Measurements from ENCODE around the gene ITFG2.
A peak's percentile ranks its signal among the peaks of the same experiment; 100 is the strongest.

Gene ITFG2

DNA sequence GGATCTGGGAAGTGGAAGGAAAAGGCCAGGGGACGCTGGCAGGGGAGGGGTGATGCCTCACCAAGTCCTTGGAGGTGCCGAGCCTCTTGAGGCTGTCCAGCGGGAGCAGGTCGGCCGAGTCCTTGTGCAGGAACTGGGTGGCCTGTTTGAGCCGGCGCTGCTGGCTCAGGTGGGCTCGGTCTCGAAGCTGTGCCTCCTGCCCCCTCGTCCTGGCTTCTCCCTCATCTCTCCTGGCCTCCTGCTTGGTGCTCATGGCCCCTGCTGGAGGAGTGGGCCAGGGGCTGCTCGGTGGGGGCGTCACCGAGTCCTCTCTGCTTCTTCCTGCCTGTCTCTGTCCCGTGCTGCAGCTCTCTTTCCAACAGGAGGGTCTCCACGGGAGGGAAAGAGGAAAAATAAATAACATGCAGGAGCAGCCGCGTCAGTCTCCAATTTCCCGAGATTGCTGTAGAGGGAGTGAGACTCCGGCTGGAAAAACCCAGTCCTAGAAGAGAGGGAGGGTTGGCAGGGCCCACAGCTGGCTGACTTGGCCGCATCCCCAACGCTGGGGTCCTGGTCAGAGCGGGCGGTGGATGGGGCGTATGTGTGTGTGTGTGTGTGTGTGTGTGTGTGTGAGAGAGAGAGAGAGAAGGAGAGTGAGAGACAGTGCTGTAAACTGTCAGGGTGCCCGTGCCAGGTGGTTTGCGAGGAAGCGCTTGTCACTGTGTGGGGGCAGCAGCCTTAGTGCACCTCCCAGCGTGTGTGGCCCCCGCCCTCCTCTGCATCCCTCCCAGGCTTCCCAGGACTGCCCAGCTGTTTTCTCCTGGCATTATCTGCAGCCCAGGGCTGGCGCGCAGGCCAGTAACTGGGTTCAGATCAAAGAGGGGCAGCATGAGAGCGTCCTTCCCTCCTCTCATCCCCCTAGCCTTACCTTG lies 22.4 kb downstream of the ITFG2 start, which contains the start of gene NRIP2:
TSS of gene NRIP2 (minus strand) at position 455 of the 911 bp plus-strand sequence. CDS start at position 403, 52 bp downstream.
- Mint-ChIP-seq H3K36me3 (peaks cover 39% of the 10 kb centered on the region), H3K9me3 (no peaks in the 10 kb centered on the region), H3K27ac (peak within 1 kb of the TSS; percentile 50), H3K4me1 (peaks cover 12% of the 10 kb centered on the region), H3K4me3 (no peak within 1 kb of the TSS)
- ATAC-seq (no peak), DNase-seq (ENCODE audit: low spot score in 2 of 2) (no peak)

GRCh38 chr12:2835691-2836403 lies 23.4 kb downstream of the ITFG2 start:
- no peaks in the 10 kb centered on the region for H3K9me3 Mint-ChIP-seq
- peaks cover 12% of the 10 kb centered on the region for H3K4me1 Mint-ChIP-seq
- H3K4me3 Mint-ChIP-seq: no peak overlapping the region
- DNase-seq (ENCODE audit: low spot score in 2 of 2): no peak
- peaks cover 40% of the 10 kb centered on the region for H3K36me3 Mint-ChIP-seq
- no peak overlapping the region for H3K27ac Mint-ChIP-seq
- ATAC-seq: no peak

DNA sequence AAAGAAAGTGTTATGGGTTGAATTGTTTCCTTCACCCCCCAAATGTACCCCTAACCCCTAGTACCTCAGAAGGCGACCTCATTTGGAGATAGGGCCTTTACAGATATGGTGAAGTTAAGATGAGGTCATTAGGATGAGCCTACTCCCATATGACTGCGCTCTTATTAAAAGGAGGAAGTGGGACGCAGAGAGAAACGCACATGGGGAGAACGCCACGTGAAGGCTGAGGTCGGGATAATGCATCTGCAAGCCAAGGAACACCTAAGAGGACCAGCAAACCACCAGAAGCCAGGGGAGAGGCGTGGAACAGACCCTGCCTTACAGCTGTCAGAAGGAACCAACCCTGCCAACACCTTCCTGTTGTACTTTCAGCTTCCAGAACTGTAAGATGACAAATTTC lies 24.1 kb downstream of the ITFG2 start:
- Mint-ChIP-seq H3K4me3 (no peak overlapping the region), H3K36me3 (peaks cover 45% of the 10 kb centered on the region), H3K27ac (no peak overlapping the region), H3K4me1 (peaks cover 12% of the 10 kb centered on the region), H3K9me3 (no peaks in the 10 kb centered on the region)
- DNase-seq (ENCODE audit: low spot score in 2 of 2): no peak
- ATAC-seq: no peak

GRCh38 chr12:2841056-2841650 lies 28.7 kb downstream of the ITFG2 start:
- Mint-ChIP-seq H3K4me1 (peaks cover 5% of the 10 kb centered on the region), H3K36me3 (peaks cover 55% of the 10 kb centered on the region), H3K4me3 (no peak overlapping the region), H3K9me3 (no peaks in the 10 kb centered on the region), H3K27ac (no peak overlapping the region)
- ATAC-seq (no peak), DNase-seq (ENCODE audit: low spot score in 2 of 2) (no peak)

GRCh38 chr12:2842948-2843347 lies 30.5 kb downstream of the ITFG2 start:
- peak overlapping the region; percentile 55 for H3K27ac Mint-ChIP-seq
- peaks cover 44% of the 10 kb centered on the region for H3K36me3 Mint-ChIP-seq
- ATAC-seq (no peak), DNase-seq (ENCODE audit: low spot score in 2 of 2) (no peak)
- H3K4me3 Mint-ChIP-seq: no peak overlapping the region
- no peaks in the 10 kb centered on the region for H3K9me3 Mint-ChIP-seq
- peaks cover 5% of the 10 kb centered on the region for H3K4me1 Mint-ChIP-seq

- Mint-ChIP-seq H3K36me3 (peaks cover 27% of the 10 kb centered on the region), H3K4me1 (peaks cover 5% of the 10 kb centered on the region), H3K27ac (peak overlapping the region; percentile 74), H3K9me3 (no peaks in the 10 kb centered on the region), H3K4me3 (no peak overlapping the region)
- DNase-seq (ENCODE audit: low spot score in 2 of 2): no peak
- no peak for ATAC-seq
Measured at GRCh38 chr12:2844786-2845185, 32.3 kb downstream of the ITFG2 start.

- DNase-seq (ENCODE audit: low spot score in 2 of 2) (no peak), ATAC-seq (no peak)
- no peaks in the 10 kb centered on the region for H3K9me3 Mint-ChIP-seq
- peaks cover 5% of the 10 kb centered on the region for H3K4me1 Mint-ChIP-seq
- H3K4me3 Mint-ChIP-seq: no peak overlapping the region
- peak overlapping the region; percentile 74 for H3K27ac Mint-ChIP-seq
- H3K36me3 Mint-ChIP-seq: peaks cover 22% of the 10 kb centered on the region
Measured at GRCh38 chr12:2845280-2845679, 32.8 kb downstream of the ITFG2 start.

DNA sequence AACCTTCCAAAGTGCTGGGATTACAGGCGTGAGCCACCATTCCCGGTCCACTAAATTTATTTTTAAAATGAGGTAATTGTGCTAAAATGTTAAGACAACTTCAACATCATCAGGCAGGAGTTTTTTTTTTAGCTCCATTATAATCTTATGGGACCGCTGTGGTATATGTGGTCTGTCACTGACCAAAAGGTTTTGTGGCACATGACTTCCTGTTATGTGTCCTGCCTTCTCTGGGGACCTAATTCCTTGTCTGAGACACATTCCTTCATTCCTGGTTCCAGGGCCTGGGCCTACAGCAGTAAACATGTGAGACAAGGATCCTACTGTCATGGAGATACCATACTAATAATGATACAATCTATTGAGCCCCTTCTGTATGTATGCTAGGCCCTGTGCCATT lies 39.5 kb downstream of the ITFG2 start:
- no peaks in the 10 kb centered on the region for H3K4me1 Mint-ChIP-seq
- peaks cover 15% of the 10 kb centered on the region for H3K36me3 Mint-ChIP-seq
- ATAC-seq (no peak), DNase-seq (ENCODE audit: low spot score in 2 of 2) (no peak)
- H3K27ac Mint-ChIP-seq: no peak overlapping the region
- no peaks in the 10 kb centered on the region for H3K9me3 Mint-ChIP-seq
- H3K4me3 Mint-ChIP-seq: no peak overlapping the region

DNA sequence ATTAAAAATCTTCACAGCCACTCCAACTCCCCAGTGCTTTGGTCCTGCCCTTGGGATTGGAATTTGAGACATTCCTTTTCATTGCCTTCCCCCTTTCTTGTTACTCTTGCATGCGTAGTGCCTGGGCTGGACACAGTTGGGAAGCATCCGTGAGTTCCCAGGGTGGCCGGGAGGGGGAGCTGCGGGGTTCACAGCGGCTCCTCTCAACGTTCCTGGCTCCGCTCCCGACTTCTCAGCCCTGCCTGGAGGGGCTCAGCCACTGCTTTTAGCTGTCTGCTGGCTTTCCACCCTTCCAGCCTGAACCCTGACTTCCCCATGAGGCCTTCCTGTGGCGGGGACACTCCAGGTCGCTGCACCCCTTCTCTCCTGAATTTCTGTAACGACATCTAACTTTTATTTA lies 41.2 kb downstream of the ITFG2 start:
- Mint-ChIP-seq H3K27ac (no peak overlapping the region), H3K4me3 (no peak overlapping the region), H3K36me3 (peaks cover 22% of the 10 kb centered on the region), H3K9me3 (no peaks in the 10 kb centered on the region), H3K4me1 (no peaks in the 10 kb centered on the region)
- peak; percentile 68 for ATAC-seq
- peak; percentile 30 to 66 for DNase-seq (ENCODE audit: low spot score in 2 of 2)

- H3K27ac Mint-ChIP-seq: no peak overlapping the region
Measured at GRCh38 chr12:2854669-2855453, 42.4 kb downstream of the ITFG2 start.

DNA sequence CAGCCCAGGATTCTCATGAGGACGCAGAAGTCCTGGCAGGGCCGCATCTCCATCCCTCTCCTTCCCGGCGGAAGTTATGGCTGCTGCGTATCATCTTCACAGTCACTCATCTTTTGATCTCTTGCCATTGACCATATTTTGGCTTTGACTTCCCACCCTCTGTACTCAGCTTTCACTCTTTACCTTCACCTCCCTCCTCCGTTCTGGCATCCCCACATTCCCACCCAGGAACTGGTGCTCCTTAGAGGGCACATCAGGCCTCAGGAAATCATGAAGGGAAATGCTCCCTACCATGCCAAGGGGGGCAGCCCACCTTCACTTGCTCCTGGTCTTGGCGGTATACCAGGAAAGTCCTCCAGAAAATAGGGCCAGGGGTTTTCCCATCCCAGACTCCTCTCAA lies 43.1 kb downstream of the ITFG2 start:
- H3K9me3 Mint-ChIP-seq: no peaks in the 10 kb centered on the region
- no peak for ATAC-seq
- DNase-seq (ENCODE audit: low spot score in 2 of 2): no peak
- H3K36me3 Mint-ChIP-seq: peaks cover 41% of the 10 kb centered on the region
- H3K4me1 Mint-ChIP-seq: no peaks in the 10 kb centered on the region
- H3K27ac Mint-ChIP-seq: peak overlapping the region; percentile 9
- H3K4me3 Mint-ChIP-seq: no peak overlapping the region

More at GRCh38 chr12:2854669-2855453, 42.4 kb downstream of the ITFG2 start:
- no peak for DNase-seq (ENCODE audit: low spot score in 2 of 2)
- Mint-ChIP-seq H3K36me3 (peaks cover 34% of the 10 kb centered on the region), H3K4me1 (no peaks in the 10 kb centered on the region), H3K4me3 (no peak overlapping the region), H3K9me3 (no peaks in the 10 kb centered on the region)
- no peak for ATAC-seq

GRCh38 chr12:2856051-2856450 lies 43.6 kb downstream of the ITFG2 start:
- H3K4me1 Mint-ChIP-seq: no peaks in the 10 kb centered on the region

DNA sequence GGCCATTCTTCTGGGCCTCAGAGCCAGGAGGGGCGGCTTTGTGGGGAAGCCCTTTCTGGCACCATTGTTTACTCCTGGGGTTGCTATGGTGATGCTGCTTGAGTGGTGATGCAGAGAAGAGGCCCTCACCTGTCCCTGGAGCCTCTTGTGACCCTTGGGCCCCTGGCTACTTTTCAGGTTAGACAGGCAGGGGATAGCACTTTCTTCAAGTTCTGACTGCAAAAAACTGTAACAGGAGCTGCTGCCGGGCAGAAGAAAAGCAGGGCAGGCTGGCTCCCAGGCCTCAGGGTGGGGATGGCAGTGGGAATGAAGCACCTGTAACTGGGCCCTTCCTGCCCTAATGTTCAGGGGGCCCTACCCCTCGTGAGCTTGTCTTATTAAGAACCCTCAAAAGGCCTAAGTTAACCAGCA lies 44.6 kb downstream of the ITFG2 start, which contains the start of gene TEX52:
TSS of gene TEX52 (minus strand) at position 19 of the 411 bp plus-strand sequence. CDS start at position 6, 13 bp downstream.
- Mint-ChIP-seq H3K27ac (peak within 1 kb of the TSS; percentile 9), H3K36me3 (peaks cover 51% of the 10 kb centered on the region), H3K4me1 (no peaks in the 10 kb centered on the region), H3K9me3 (no peaks in the 10 kb centered on the region), H3K4me3 (no peak within 1 kb of the TSS)
- DNase-seq (ENCODE audit: low spot score in 2 of 2) (no peak), ATAC-seq (no peak)

More at GRCh38 chr12:2856051-2856450, 43.6 kb downstream of the ITFG2 start:
- ATAC-seq (peak; percentile 48), DNase-seq (ENCODE audit: low spot score in 2 of 2) (no peak)
- Mint-ChIP-seq H3K27ac (peak overlapping the region; percentile 9), H3K9me3 (no peaks in the 10 kb centered on the region), H3K4me3 (no peak overlapping the region), H3K36me3 (peaks cover 46% of the 10 kb centered on the region)

GRCh38 chr12:2857576-2857975 lies 45.1 kb downstream of the ITFG2 start:
- ATAC-seq: no peak
- H3K4me1 Mint-ChIP-seq: no peaks in the 10 kb centered on the region
- peaks cover 51% of the 10 kb centered on the region for H3K36me3 Mint-ChIP-seq
- DNase-seq (ENCODE audit: low spot score in 2 of 2): no peak
- H3K4me3 Mint-ChIP-seq: no peak overlapping the region
- H3K9me3 Mint-ChIP-seq: no peaks in the 10 kb centered on the region
- H3K27ac Mint-ChIP-seq: no peak overlapping the region

Data from stimulated activated effector memory CD8-positive, alpha-beta T cell treated with anti-CD3 and anti-CD28 coated beads, Interleukin-12 subunit alpha, Interleukin-12 subunit beta, amount 100 ng/mL, for 72 hours (primary cell).